B cell (primary cell): ENCODE data around the gene PPP1R14D. TPM values are rescaled to one million over a fixed set of nuclear protein-coding genes. Genes with fewer than 3 reads are reported as not detected.

Source experiments
- ATAC-seq: fragments of 200-7000 bp; cut with Tn5 transposase; one replicate; pipeline ENCODE4 v1.10.0; 2021; ENCODE audit warnings: low read depth, mild to moderate bottlenecking, moderate number of reproducible peaks, moderate library complexity
- CTCF ChIA-PET: fragments of 350-600 bp; sonication (Branson Sonifier 250); formaldehyde crosslinking; loops from one replicate; lab custom pipeline; 2021; ENCODE audit warnings: antibody characterized with exemption, inconsistent platforms; lab: Charles Lee
- POLR2A ChIA-PET: fragments of 350-600 bp; sonication (Branson Sonifier 250); formaldehyde crosslinking; loops from one replicate; lab custom pipeline; 2021; ENCODE audit warnings: antibody characterized with exemption; lab: Charles Lee
- DNase-seq: peaks from one replicate; pipeline ENCODE4 v3.0.0; 2013
- H2AFZ ChIP-seq: 2 replicates; pipeline ENCODE4 v1.6.1; 2012; ENCODE audit warnings: mild to moderate bottlenecking, low read depth, low read length; ENCODE audit not compliant: insufficient read depth, poor library complexity, severe bottlenecking
- H3K27ac ChIP-seq, 2 donors: 1 replicate in 1 of 2; 2 replicates in 1 of 2; pipeline ENCODE4 v1.5.1; 2012 to 2013; ENCODE audit warnings: low read length in 2 of 2, mild to moderate bottlenecking in 2 of 2, moderate library complexity in 1 of 2
- H3K27me3 ChIP-seq, 4 experiments: fragments of 200-600 bp in 1 of 4; sonication (generic) in 1 of 4; replicated peaks in 1 of 4; 1 replicate in 2 of 4; 2 replicates in 2 of 4; pipeline versions ENCODE4 v1.6.1 to v1.7.0; 2013 to 2016; ENCODE audit warnings: low read length in 3 of 4, mild to moderate bottlenecking in 2 of 4, mixed read lengths in 1 of 4, moderate library complexity in 1 of 4; ENCODE audit not compliant: insufficient read depth in 4 of 4, control insufficient read depth in 3 of 4; ENCODE audit errors: control extremely low read depth in 1 of 4
- H3K36me3 ChIP-seq, 2 experiments: replicated peaks in 1 of 2; 1 replicate in 1 of 2; 2 replicates in 1 of 2; pipeline versions ENCODE4 v1.6.1 to v1.7.1; 2013; ENCODE audit warnings: low read length in 1 of 2; ENCODE audit not compliant: insufficient read depth in 2 of 2, control insufficient read depth in 1 of 2; ENCODE audit errors: control extremely low read depth in 1 of 2, extremely low read depth in 1 of 2
- H3K4me1 ChIP-seq, 2 donors: fragments of 200-600 bp in 1 of 2; sonication (generic) in 1 of 2; 1 replicate in 1 of 2; 2 replicates in 1 of 2; pipeline versions ENCODE4 v1.5.1 to v1.6.1; 2013 to 2017; ENCODE audit warnings: low read length in 2 of 2; ENCODE audit not compliant: control insufficient read depth in 2 of 2, insufficient read depth in 2 of 2
- H3K4me2 ChIP-seq: replicated peaks from 2 replicates; pipeline ENCODE3; 2012; ENCODE audit warnings: mild to moderate bottlenecking, low read depth, low read length; ENCODE audit not compliant: poor library complexity, severe bottlenecking
- H3K4me3 ChIP-seq, 5 experiments: fragments of 200-600 bp in 1 of 5; sonication (generic) in 1 of 5; 1 replicate in 3 of 5; 2 replicates in 2 of 5; pipeline versions ENCODE4 v1.5.1 to v1.7.0; 2011 to 2016; ENCODE audit warnings: low read length in 4 of 5, mild to moderate bottlenecking in 4 of 5, low read depth in 2 of 5, control low read depth in 1 of 5, moderate library complexity in 1 of 5; ENCODE audit not compliant: insufficient read depth in 1 of 5; ENCODE audit errors: control extremely low read depth in 1 of 5, extremely low read depth in 1 of 5
- H3K79me2 ChIP-seq: fragments of 200-600 bp; sonication (generic); one replicate; pipeline ENCODE4 v1.6.0; 2016; ENCODE audit warnings: low read length; ENCODE audit not compliant: control insufficient read depth, insufficient read depth
- H3K9ac ChIP-seq: fragments of 200-600 bp; sonication (generic); 2 replicates; pipeline ENCODE4 v1.6.1; 2017; ENCODE audit warnings: mild to moderate bottlenecking, low read length, moderate library complexity
- H3K9me3 ChIP-seq, 3 donors: one replicate each; pipeline versions ENCODE4 v1.6.1 to v1.7.1; 2013; ENCODE audit warnings: low read length in 2 of 3; ENCODE audit not compliant: control insufficient read depth in 2 of 3, insufficient read depth in 1 of 3; ENCODE audit errors: control extremely low read depth in 1 of 3
- H4K20me1 ChIP-seq: 2 replicates; pipeline ENCODE4 v1.6.0; 2012; ENCODE audit warnings: mild to moderate bottlenecking, low read length; ENCODE audit not compliant: insufficient read depth, control insufficient read depth, poor library complexity, severe bottlenecking
- H3K27ac Mint-ChIP-seq: one replicate; pipeline ENCODE4 v1.8.0; 2021; ENCODE audit warnings: mixed read lengths
- H3K27me3 Mint-ChIP-seq: one replicate; pipeline ENCODE4 v1.8.0; 2021; ENCODE audit warnings: mixed read lengths
- H3K4me1 Mint-ChIP-seq: one replicate; pipeline ENCODE4 v1.8.0; 2021; ENCODE audit warnings: mixed read lengths
- H3K4me3 Mint-ChIP-seq: one replicate; pipeline ENCODE4 v1.8.0; 2021; ENCODE audit warnings: mixed read lengths
- H3K9me3 Mint-ChIP-seq: one replicate; pipeline ENCODE4 v1.8.0; 2022; ENCODE audit warnings: mixed read lengths; ENCODE audit not compliant: insufficient read depth
- EZH2 ChIP-seq: IDR thresholded peaks from 2 replicates; pipeline ENCODE4 v1.6.1; 2012; ENCODE audit warnings: borderline replicate concordance, low read depth, mild to moderate bottlenecking, moderate library complexity, low read length; ENCODE audit not compliant: insufficient read depth, poor library complexity, severe bottlenecking
- WGBS: methylation state at CpG from one replicate; pipeline ENCODE4 v1.1.5; 2013; ENCODE audit warnings: missing lambda C conversion rate; ENCODE audit not compliant: insufficient coverage; 5-methylcytosine and 5-hydroxymethylcytosine counted together
- intact Hi-C: fragments of 100-400 bp; cut with micrococcal nuclease; formaldehyde crosslinking; loops from one replicate; pipeline ENCODE4 v1.10.0; 2022
- polyA plus RNA-seq: library from polyadenylated mRNA; depleted of rRNA; stranded (reverse); fragments of >200 nt; gene quantifications from 2 replicates; pipeline ENCODE4 v1.2.3, GENCODE V29; 2012
- total RNA-seq, 2 donors: library from RNA; stranded (reverse); fragments of 120-200 nt in 1 of 2; gene quantifications; 1 replicate in 1 of 2; 2 replicates in 1 of 2; pipeline versions ENCODE4 v1.2.3 to v1.2.4, GENCODE V29; 2013 to 2022
- TF ChIP-seq, protein P1 (sequence below): fragments of 200-600 bp; IDR thresholded peaks from one replicate; pipeline ENCODE4 v1.8.0; 2022; ENCODE audit warnings: antibody characterized with exemption, mild to moderate bottlenecking

Gene PPP1R14D
- total and polyA plus RNA-seq, 2 donors (not counting 1 experiment from before 2014, with no cell fraction given) = 0.19 TPM; not detected in 1

GRCh38 chr15:40826423-40827075 is 2.0 kb downstream of the PPP1R14D start:
- Histone ChIP-seq H3K27ac (no peak overlapping the region), H3K9ac (no peak overlapping the region), H3K4me2 (no peak overlapping the region), H2AFZ (no peak overlapping the region), H3K4me1 (no peaks in the 10 kb centered on the region), H3K4me3 (no peak overlapping the region), H3K9me3 (no peaks in the 10 kb centered on the region), H3K79me2 (no peaks in the 10 kb centered on the region), H3K36me3 (no peaks in the 10 kb centered on the region), H3K27me3 (no peaks in the 10 kb centered on the region), H4K20me1 (no peaks in the 10 kb centered on the region)
- H3K4me3 Mint-ChIP-seq = no peak overlapping the region
- no peaks in the 10 kb centered on the region for H3K4me1 Mint-ChIP-seq
- TF ChIP-seq EZH2 = no peak
- TF ChIP-seq, protein P1, sequence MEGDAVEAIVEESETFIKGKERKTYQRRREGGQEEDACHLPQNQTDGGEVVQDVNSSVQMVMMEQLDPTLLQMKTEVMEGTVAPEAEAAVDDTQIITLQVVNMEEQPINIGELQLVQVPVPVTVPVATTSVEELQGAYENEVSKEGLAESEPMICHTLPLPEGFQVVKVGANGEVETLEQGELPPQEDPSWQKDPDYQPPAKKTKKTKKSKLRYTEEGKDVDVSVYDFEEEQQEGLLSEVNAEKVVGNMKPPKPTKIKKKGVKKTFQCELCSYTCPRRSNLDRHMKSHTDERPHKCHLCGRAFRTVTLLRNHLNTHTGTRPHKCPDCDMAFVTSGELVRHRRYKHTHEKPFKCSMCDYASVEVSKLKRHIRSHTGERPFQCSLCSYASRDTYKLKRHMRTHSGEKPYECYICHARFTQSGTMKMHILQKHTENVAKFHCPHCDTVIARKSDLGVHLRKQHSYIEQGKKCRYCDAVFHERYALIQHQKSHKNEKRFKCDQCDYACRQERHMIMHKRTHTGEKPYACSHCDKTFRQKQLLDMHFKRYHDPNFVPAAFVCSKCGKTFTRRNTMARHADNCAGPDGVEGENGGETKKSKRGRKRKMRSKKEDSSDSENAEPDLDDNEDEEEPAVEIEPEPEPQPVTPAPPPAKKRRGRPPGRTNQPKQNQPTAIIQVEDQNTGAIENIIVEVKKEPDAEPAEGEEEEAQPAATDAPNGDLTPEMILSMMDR = no peak
- ATAC-seq (no peak), DNase-seq (no peak)
- POLR2A ChIA-PET = no interaction called here
- no peaks in the 10 kb centered on the region for H3K9me3 Mint-ChIP-seq
- H3K27ac Mint-ChIP-seq = no peak overlapping the region
- WGBS = 90% methylated on average over 2 of the region's 4 CpGs
- intact Hi-C loops = no loop called here
- H3K27me3 Mint-ChIP-seq = no peaks in the 10 kb centered on the region
- CTCF ChIA-PET = no interaction called here

GRCh38 chr15:40825661-40826422 is 2.7 kb downstream of the PPP1R14D start:
- no peak for DNase-seq
- no peaks in the 10 kb centered on the region for H3K4me1 ChIP-seq
- no peak overlapping the region for H3K4me2 ChIP-seq
- no peaks in the 10 kb centered on the region for H3K4me1 Mint-ChIP-seq
- H3K9me3 Mint-ChIP-seq = no peaks in the 10 kb centered on the region
- no peaks in the 10 kb centered on the region for H3K36me3 ChIP-seq
- ChIA-PET POLR2A (no interaction called here), CTCF (no interaction called here)
- no peak for ATAC-seq
- no peak overlapping the region for H3K4me3 ChIP-seq
- H3K9me3 ChIP-seq = no peaks in the 10 kb centered on the region
- H3K27ac Mint-ChIP-seq = no peak overlapping the region
- intact Hi-C loops = no loop called here
- no peaks in the 10 kb centered on the region for H3K27me3 ChIP-seq
- no peak for TF ChIP-seq EZH2
- TF ChIP-seq, protein P1 = no peak
- no peaks in the 10 kb centered on the region for H3K79me2 ChIP-seq
- H4K20me1 ChIP-seq = no peaks in the 10 kb centered on the region
- H2AFZ ChIP-seq = no peak overlapping the region
- no peak overlapping the region for H3K4me3 Mint-ChIP-seq
- H3K9ac ChIP-seq = no peak overlapping the region
- no peak overlapping the region for H3K27ac ChIP-seq
- 75% methylated on average over 4 of the region's 5 CpGs for WGBS
- no peaks in the 10 kb centered on the region for H3K27me3 Mint-ChIP-seq
